Activated T-cell treated with anti-CD3 and anti-CD28 coated beads for 1 hour (primary cell): ENCODE data around the gene ALAS1.
"Not testable (repeated sequence)": the region's sequence is repeated elsewhere in the genome, so short reads cannot be mapped to it uniquely, and the experiment has no call there.

Experiments
- DNase-seq: peaks from one replicate; pipeline ENCODE4 v3.0.0-alpha.2; 2020; ENCODE audit warnings: low read depth

The ALAS1 gene

GRCh38 chr3:52176951-52177700 lies 20.8 kb upstream of the ALAS1 start:
- no peak for DNase-seq

GRCh38 chr3:52177701-52178042 lies 20.3 kb upstream of the ALAS1 start:
- no peak for DNase-seq

GRCh38 chr3:52178126-52178525 lies 19.8 kb upstream of the ALAS1 start:
- not testable (repeated sequence) for DNase-seq

- no peak for DNase-seq
Measured at GRCh38 chr3:52178537-52178936, 19.4 kb upstream of the ALAS1 start.

GRCh38 chr3:52181543-52181942 lies 16.4 kb upstream of the ALAS1 start:
- DNase-seq, result no peak

GRCh38 chr3:52182196-52182595 lies 15.8 kb upstream of the ALAS1 start:
- no peak for DNase-seq

- no peak for DNase-seq
Measured at GRCh38 chr3:52182691-52183090, 15.3 kb upstream of the ALAS1 start.

- no peak for DNase-seq
Measured at GRCh38 chr3:52183786-52184445, 14.0 kb upstream of the ALAS1 start.

- no peak for DNase-seq
Measured at GRCh38 chr3:52184690-52185089, 13.3 kb upstream of the ALAS1 start.

- DNase-seq, result no peak
Measured at GRCh38 chr3:52185311-52185710, 12.6 kb upstream of the ALAS1 start.

- no peak for DNase-seq
Measured at GRCh38 chr3:52185837-52186236, 12.1 kb upstream of the ALAS1 start.

- no peak for DNase-seq
Measured at GRCh38 chr3:52186729-52187128, 11.2 kb upstream of the ALAS1 start.

- DNase-seq, result no peak
Measured at GRCh38 chr3:52188556-52188955, 9.4 kb upstream of the ALAS1 start.

- no peak for DNase-seq
Measured at GRCh38 chr3:52190294-52191074, 7.5 kb upstream of the ALAS1 start.

- no peak for DNase-seq
Measured at GRCh38 chr3:52191663-52192062, 6.3 kb upstream of the ALAS1 start.

GRCh38 chr3:52193065-52193464 lies 4.9 kb upstream of the ALAS1 start:
- DNase-seq, result no peak

- no peak for DNase-seq
Measured at GRCh38 chr3:52194485-52195290, 3.3 kb upstream of the ALAS1 start.

GRCh38 chr3:52195291-52195597 lies 2.7 kb upstream of the ALAS1 start:
- DNase-seq, result no peak

GRCh38 chr3:52195823-52196331 lies 2.1 kb upstream of the ALAS1 start:
- no peak for DNase-seq

- no peak for DNase-seq
Measured at GRCh38 chr3:52196977-52197376, 983 bp upstream of the ALAS1 start.

- no peak for DNase-seq
Measured at GRCh38 chr3:52197499-52197841, 490 bp upstream of the ALAS1 start.
